HG02642 (cell line): ENCODE data around the gene FAM186B.

Experiments
- ATAC-seq: cut with Tn5 transposase; IDR thresholded peaks from one replicate; pipeline ENCODE4 v1.9.1; 2021; ENCODE audit warnings: mild to moderate bottlenecking; ENCODE audit not compliant: unreplicated experiment, poor library complexity

Gene FAM186B

GRCh38 chr12:49577589-49578315 is 27.7 kb downstream of the FAM186B start:
- no peak for ATAC-seq

GRCh38 chr12:49568442-49569162 is 36.8 kb downstream of the FAM186B start:
- peak; percentile 20 for ATAC-seq

GRCh38 chr12:49567611-49568441 is 37.6 kb downstream of the FAM186B start, which contains the start of gene MCRS1:
TSS of gene MCRS1 (minus strand) at chr12:49568142. CDS start at chr12:49566731, 1,411 bp downstream.
- ATAC-seq: peak; percentile 88

- ATAC-seq: peak; percentile 8
Observed at GRCh38 chr12:49567302-49567610, 38.2 kb downstream of the FAM186B start.

- no peak for ATAC-seq
Observed at GRCh38 chr12:49566361-49566760, 39.1 kb downstream of the FAM186B start.

- no peak for ATAC-seq
Observed at GRCh38 chr12:49565406-49566265, 39.8 kb downstream of the FAM186B start.

- no peak for ATAC-seq
Observed at GRCh38 chr12:49564686-49565405, 40.6 kb downstream of the FAM186B start.

- no peak for ATAC-seq
Observed at GRCh38 chr12:49563951-49564685, 41.3 kb downstream of the FAM186B start.

- ATAC-seq: no peak
Observed at GRCh38 chr12:49562831-49563230, 42.6 kb downstream of the FAM186B start.

GRCh38 chr12:49562233-49562632 is 43.2 kb downstream of the FAM186B start:
- no peak for ATAC-seq

- ATAC-seq: no peak
Observed at GRCh38 chr12:49560695-49561094, 44.7 kb downstream of the FAM186B start.

- ATAC-seq: no peak
Observed at GRCh38 chr12:49559011-49559675, 46.3 kb downstream of the FAM186B start.

- ATAC-seq: no peak
Observed at GRCh38 chr12:49558526-49558925, 46.9 kb downstream of the FAM186B start.

GRCh38 chr12:49557917-49558215 is 47.6 kb downstream of the FAM186B start:
- no peak for ATAC-seq

- no peak for ATAC-seq
Observed at GRCh38 chr12:49557187-49557916, 48.1 kb downstream of the FAM186B start.

- ATAC-seq: no peak
Observed at GRCh38 chr12:49556391-49557186, 48.9 kb downstream of the FAM186B start.
